Hair follicle dermal papilla cell (primary cell): ENCODE data around the gene PAPOLA. TPM values are rescaled to one million over a fixed set of nuclear protein-coding genes. Genes with fewer than 3 reads are reported as not detected.

Source experiments
- total RNA-seq: library from RNA; depleted of rRNA; stranded (reverse); fragments of >200 nt; gene quantifications from 2 replicates; pipeline ENCODE4 v1.2.3, GENCODE V29; 2012

Gene PAPOLA
- total RNA-seq: 89.9 and 124 TPM in 2 replicates

DNA sequence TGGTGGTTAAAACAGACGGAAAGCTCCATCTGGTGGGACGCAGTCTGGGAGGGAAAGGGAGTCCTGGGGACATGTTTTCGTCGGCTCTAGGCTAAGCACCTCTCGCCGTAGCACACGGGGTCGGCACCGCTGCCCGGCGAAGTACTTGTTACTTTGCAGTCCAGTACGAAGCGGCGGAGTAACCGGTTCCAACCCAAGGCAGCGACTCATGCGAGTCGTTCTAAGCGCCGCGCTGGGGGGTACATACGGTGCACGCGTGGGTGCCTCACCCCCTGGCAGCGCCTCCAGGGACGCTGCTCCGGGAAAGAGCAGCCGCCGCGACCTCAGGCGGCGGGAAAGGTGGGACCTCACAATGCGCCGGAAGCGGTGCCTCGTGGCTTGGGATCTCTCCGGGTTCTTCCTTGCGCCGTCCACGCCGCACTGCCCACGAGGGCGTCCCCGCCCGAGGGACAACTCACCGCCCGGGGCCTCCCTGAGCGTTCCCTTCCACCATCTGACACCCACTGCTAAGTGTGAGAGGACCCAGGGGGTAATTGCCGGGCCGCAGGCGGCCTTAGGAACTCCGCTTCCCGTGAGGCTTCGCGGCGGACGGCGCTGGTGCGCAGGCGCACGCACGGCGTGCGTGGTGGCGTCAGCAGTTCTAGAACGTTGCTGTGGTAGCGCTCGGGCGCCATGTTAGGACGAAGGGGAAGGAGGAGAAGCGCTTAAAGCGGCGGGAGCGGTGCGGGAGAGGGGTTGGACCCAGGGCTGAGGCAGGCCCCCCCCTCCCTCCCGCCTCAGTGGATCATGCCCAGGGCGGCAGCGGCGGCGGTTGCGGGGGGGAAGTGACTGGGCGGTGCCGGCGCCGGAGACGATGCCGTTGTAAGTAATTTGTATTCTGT, at the start of gene PAPOLA:
Gene PAPOLA (plus strand): TSS at position 643 of the 881 bp plus-strand sequence. CDS start 211 bp downstream, at position 854.

Other genes with a start within 250 kb of the PAPOLA start
- gene BDKRB1, start 246.2 kb upstream of the PAPOLA start, total RNA-seq: 0.61 and 0.65 TPM in 2 replicates
- 31.0 and 36.7 TPM in 2 replicates for gene ATG2B, start 139.0 kb upstream of the PAPOLA start, total RNA-seq
- gene GSKIP, start 138.9 kb upstream of the PAPOLA start, total RNA-seq: 21.9 and 22.9 TPM in 2 replicates
- gene AK7, start 110.3 kb upstream of the PAPOLA start, total RNA-seq: 1.6 and 3.2 TPM in 2 replicates